Naive B cell (primary cell): ENCODE results near the gene PLEKHG5. TPM values are rescaled to one million over a fixed set of nuclear protein-coding genes. Genes with fewer than 3 reads are reported as not detected.

Experiments used
- ATAC-seq, 2 donors: fragments of 150-1000 bp; cut with Tn5 transposase; 2 replicates each; pipeline ENCODE4 v1.10.0; 2021; ENCODE audit warnings: low read depth in 2 of 2, mild to moderate bottlenecking in 2 of 2, moderate library complexity in 2 of 2
- DNase-seq: peaks from one replicate; pipeline ENCODE4 v3.0.0; 2022
- H3K27ac Mint-ChIP-seq, 6 donors: one replicate each; pipeline ENCODE4 v1.8.0; 2020 to 2022; ENCODE audit warnings: mild to moderate bottlenecking in 6 of 6, mixed read lengths in 6 of 6, moderate library complexity in 5 of 6, inconsistent platforms in 2 of 6
- H3K27me3 Mint-ChIP-seq, 3 donors: one replicate each; pipeline ENCODE4 v1.8.0; 2021 to 2022; ENCODE audit warnings: mixed read lengths in 3 of 3, mild to moderate bottlenecking in 1 of 3
- H3K36me3 Mint-ChIP-seq, 2 donors: one replicate each; pipeline ENCODE4 v1.8.0; 2020 to 2022; ENCODE audit warnings: mixed read lengths in 2 of 2, inconsistent platforms in 1 of 2, mild to moderate bottlenecking in 1 of 2
- H3K4me1 Mint-ChIP-seq, 3 donors: one replicate each; pipeline ENCODE4 v1.8.0; 2020 to 2022; ENCODE audit warnings: mixed read lengths in 3 of 3, inconsistent platforms in 1 of 3, mild to moderate bottlenecking in 1 of 3, moderate library complexity in 1 of 3
- H3K4me3 Mint-ChIP-seq, 8 donors: one replicate each; pipeline ENCODE4 v1.8.0; 2020 to 2022; ENCODE audit warnings: mild to moderate bottlenecking in 8 of 8, mixed read lengths in 8 of 8, moderate library complexity in 8 of 8, inconsistent platforms in 2 of 8
- H3K9me3 Mint-ChIP-seq, 7 donors: one replicate each; pipeline ENCODE4 v1.8.0; 2020 to 2022; ENCODE audit warnings: mixed read lengths in 7 of 7, mild to moderate bottlenecking in 5 of 7, inconsistent platforms in 2 of 7, moderate library complexity in 1 of 7
- polyA plus RNA-seq, 6 donors: library from polyadenylated mRNA; unstranded; fragments of 300-500 nt; fragmentation: Illumina TruSeq; gene quantifications; one replicate each; pipeline ENCODE4 v1.2.3, GENCODE V29; 2021; ENCODE audit warnings: low read depth in 6 of 6

The PLEKHG5 gene
- polyA plus RNA-seq, 6 donors from 2014 or later: not detected

GRCh38 chr1:6466023-6466422, 25.4 kb downstream of the PLEKHG5 start, which contains the start of gene TNFRSF25:
TSS of gene TNFRSF25 (minus strand) at chr1:6466173. CDS start at chr1:6466107, 66 bp downstream.
- Mint-ChIP-seq H3K27me3 (peaks cover 25 to 52% (median 43%) of the 10 kb centered on the region in 3 donors), H3K4me1 (peaks cover 0 to 7% (median 3%) of the 10 kb centered on the region in 3 donors), H3K27ac (peak within 1 kb of the TSS in 2 of 6 donors; percentile 30 to 43), H3K9me3 (peaks cover 0 to 1% (median 0%) of the 10 kb centered on the region in 7 donors), H3K36me3 (no peaks in the 10 kb centered on the region), H3K4me3 (peak within 1 kb of the TSS in 5 of 8 donors; percentile 10 to 66 (median 35))
- ATAC-seq (peak; percentile 63 to 76), DNase-seq (no peak)

- H3K4me1 Mint-ChIP-seq: peaks cover 3 to 12% (median 7%) of the 10 kb centered on the region in 3 donors
- DNase-seq (no peak), ATAC-seq (peak in 1 of 2 donors; percentile 13)
- H3K27ac Mint-ChIP-seq: peak overlapping the region in 1 of 6 donors; percentile 43
- H3K9me3 Mint-ChIP-seq: peaks cover 0 to 1% (median 0%) of the 10 kb centered on the region in 7 donors
- H3K36me3 Mint-ChIP-seq: no peaks in the 10 kb centered on the region
- peaks cover 25 to 57% (median 48%) of the 10 kb centered on the region in 3 donors for H3K27me3 Mint-ChIP-seq
- peak overlapping the region in 4 of 8 donors; percentile 12 to 66 (median 42) for H3K4me3 Mint-ChIP-seq
These were observed 25.9 kb downstream of the PLEKHG5 start for GRCh38 chr1:6465461-6466005.

GRCh38 chr1:6464915-6465314, 26.6 kb downstream of the PLEKHG5 start:
- Mint-ChIP-seq H3K9me3 (peaks cover 0 to 1% (median 0%) of the 10 kb centered on the region in 7 donors), H3K27ac (no peak overlapping the region), H3K36me3 (no peaks in the 10 kb centered on the region), H3K4me1 (peaks cover 9 to 16% (median 11%) of the 10 kb centered on the region in 3 donors), H3K27me3 (peaks cover 25 to 61% (median 51%) of the 10 kb centered on the region in 3 donors), H3K4me3 (peak overlapping the region in 1 of 8 donors; percentile 15)
- no peak for ATAC-seq
- no peak for DNase-seq

- peaks cover 0 to 1% (median 0%) of the 10 kb centered on the region in 7 donors for H3K9me3 Mint-ChIP-seq
- H3K4me3 Mint-ChIP-seq: peak overlapping the region in 2 of 8 donors; percentile 15 to 58
- no peak overlapping the region for H3K27ac Mint-ChIP-seq
- no peaks in the 10 kb centered on the region for H3K36me3 Mint-ChIP-seq
- no peak for ATAC-seq
- DNase-seq: no peak
- H3K4me1 Mint-ChIP-seq: peaks cover 11 to 21% (median 13%) of the 10 kb centered on the region in 3 donors
- peaks cover 27 to 64% (median 55%) of the 10 kb centered on the region in 3 donors for H3K27me3 Mint-ChIP-seq
These were observed 27.0 kb downstream of the PLEKHG5 start for GRCh38 chr1:6464514-6464836.

- Mint-ChIP-seq H3K4me1 (peaks cover 11 to 22% (median 13%) of the 10 kb centered on the region in 3 donors), H3K27ac (peak overlapping the region in 1 of 6 donors; percentile 37), H3K36me3 (no peaks in the 10 kb centered on the region), H3K9me3 (peaks cover 0 to 1% (median 0%) of the 10 kb centered on the region in 7 donors), H3K27me3 (peaks cover 31 to 67% (median 59%) of the 10 kb centered on the region in 3 donors), H3K4me3 (peak overlapping the region in 1 of 8 donors; percentile 29)
- ATAC-seq: no peak
- no peak for DNase-seq
These were observed 28.4 kb downstream of the PLEKHG5 start for GRCh38 chr1:6463120-6463412.

GRCh38 chr1:6462412-6463119, 28.9 kb downstream of the PLEKHG5 start:
- ATAC-seq (no peak), DNase-seq (no peak)
- H3K9me3 Mint-ChIP-seq: peaks cover 0 to 1% (median 0%) of the 10 kb centered on the region in 7 donors
- peaks cover 11 to 22% (median 13%) of the 10 kb centered on the region in 3 donors for H3K4me1 Mint-ChIP-seq
- peaks cover 32 to 65% (median 60%) of the 10 kb centered on the region in 3 donors for H3K27me3 Mint-ChIP-seq
- H3K27ac Mint-ChIP-seq: no peak overlapping the region
- H3K4me3 Mint-ChIP-seq: peak overlapping the region in 3 of 8 donors; percentile 29 to 75 (median 72)
- H3K36me3 Mint-ChIP-seq: no peaks in the 10 kb centered on the region

- peaks cover 0 to 1% (median 0%) of the 10 kb centered on the region in 7 donors for H3K9me3 Mint-ChIP-seq
- DNase-seq (no peak), ATAC-seq (no peak)
- peak overlapping the region in 2 of 8 donors; percentile 72 to 75 for H3K4me3 Mint-ChIP-seq
- peaks cover 32 to 65% (median 60%) of the 10 kb centered on the region in 3 donors for H3K27me3 Mint-ChIP-seq
- peaks cover 11 to 22% (median 13%) of the 10 kb centered on the region in 3 donors for H3K4me1 Mint-ChIP-seq
- H3K27ac Mint-ChIP-seq: no peak overlapping the region
- no peaks in the 10 kb centered on the region for H3K36me3 Mint-ChIP-seq
These were observed 29.7 kb downstream of the PLEKHG5 start for GRCh38 chr1:6461538-6462411.

- Mint-ChIP-seq H3K4me1 (peaks cover 11 to 25% (median 13%) of the 10 kb centered on the region in 3 donors), H3K9me3 (peaks cover 0 to 1% (median 0%) of the 10 kb centered on the region in 7 donors), H3K36me3 (no peaks in the 10 kb centered on the region), H3K4me3 (peak overlapping the region in 4 of 8 donors; percentile 5 to 72 (median 66)), H3K27me3 (peaks cover 37 to 69% (median 65%) of the 10 kb centered on the region in 3 donors), H3K27ac (peak overlapping the region in 1 of 6 donors; percentile 49)
- DNase-seq (no peak), ATAC-seq (no peak)
These were observed 30.4 kb downstream of the PLEKHG5 start for GRCh38 chr1:6461051-6461530.

GRCh38 chr1:6460301-6461050, 31.0 kb downstream of the PLEKHG5 start:
- peak overlapping the region in 6 of 8 donors; percentile 61 to 74 (median 69) for H3K4me3 Mint-ChIP-seq
- ATAC-seq (peak; percentile 71 to 79), DNase-seq (peak; percentile 17)
- peaks cover 0 to 1% (median 0%) of the 10 kb centered on the region in 7 donors for H3K9me3 Mint-ChIP-seq
- H3K27ac Mint-ChIP-seq: peak overlapping the region in 2 of 6 donors; percentile 49
- H3K4me1 Mint-ChIP-seq: peaks cover 11 to 22% (median 13%) of the 10 kb centered on the region in 3 donors
- H3K36me3 Mint-ChIP-seq: no peaks in the 10 kb centered on the region
- peaks cover 37 to 70% (median 65%) of the 10 kb centered on the region in 3 donors for H3K27me3 Mint-ChIP-seq

- Mint-ChIP-seq H3K4me3 (peak overlapping the region in 3 of 8 donors; percentile 70 to 74 (median 72)), H3K27ac (peak overlapping the region in 2 of 6 donors; percentile 49 to 84), H3K9me3 (peaks cover 0 to 1% (median 0%) of the 10 kb centered on the region in 7 donors), H3K27me3 (peaks cover 37 to 66% (median 60%) of the 10 kb centered on the region in 3 donors), H3K4me1 (peaks cover 11 to 19% (median 13%) of the 10 kb centered on the region in 3 donors), H3K36me3 (no peaks in the 10 kb centered on the region)
- DNase-seq (no peak), ATAC-seq (peak in 1 of 2 donors; percentile 7)
These were observed 31.6 kb downstream of the PLEKHG5 start for GRCh38 chr1:6459850-6460265.

- DNase-seq: no peak
- Mint-ChIP-seq H3K4me3 (no peak overlapping the region), H3K9me3 (no peaks in the 10 kb centered on the region), H3K4me1 (peaks cover 12 to 23% (median 13%) of the 10 kb centered on the region in 3 donors), H3K36me3 (peaks cover 0 to 8% of the 10 kb centered on the region in 2 donors), H3K27me3 (peaks cover 24 to 65% (median 49%) of the 10 kb centered on the region in 3 donors), H3K27ac (no peak overlapping the region)
- no peak for ATAC-seq
These were observed 34.5 kb downstream of the PLEKHG5 start for GRCh38 chr1:6456800-6457466.
